ENCODE data around the gene ADH6.

GRCh38 chr4:99190336-99190735 is 28.7 kb downstream of the ADH6 start:
- TF ChIP-seq PAX5 (IDR thresholded peaks at IDR 0.05; ENCODE audit: insufficient read depth, low read length, severe bottlenecking) (no peak), TAF1 (IDR thresholded peaks at IDR 0.05; ENCODE audit: low read depth, low read length) (no peak), POLR2A (IDR thresholded peaks at IDR 0.05; ENCODE audit: low read depth, low read length) (no peak), POLR2AphosphoS5 (IDR thresholded peaks at IDR 0.05; ENCODE audit: low read depth, low read length) (no peak), SPI1 (IDR thresholded peaks at IDR 0.05; ENCODE audit: low read depth, low read length) (no peak)

Data from GM12891 (cell line).